Fibroblast of pulmonary artery (primary cell): ENCODE results near the gene DCTD.
"Not testable (repeated sequence)": the region's sequence is repeated elsewhere in the genome, so short reads cannot be mapped to it uniquely, and the experiment has no call there.

Source experiments
- DNase-seq: peaks from one replicate; pipeline ENCODE4 v3.0.0-alpha.2; 2010; ENCODE audit warnings: low read depth
- H3K4me3 ChIP-seq: replicated peaks from 2 replicates; pipeline ENCODE4 v1.5.1; 2011; ENCODE audit warnings: low read depth, mild to moderate bottlenecking, control low read depth, low read length, moderate library complexity
- CTCF ChIP-seq: IDR thresholded peaks from 2 replicates; pipeline ENCODE4 v1.5.1; 2011; ENCODE audit warnings: mild to moderate bottlenecking, control low read depth, low read length, inconsistent platforms; ENCODE audit errors: missing control alignments

DCTD gene

GRCh38 chr4:182904211-182904761 is 12.9 kb downstream of the DCTD start:
- no peak for DNase-seq
- H3K4me3 ChIP-seq: no peak overlapping the region
- TF ChIP-seq CTCF: no peak

- no peak overlapping the region for H3K4me3 ChIP-seq
- TF ChIP-seq CTCF: no peak
- no peak for DNase-seq
Observed at GRCh38 chr4:182903013-182903412, 14.2 kb downstream of the DCTD start.

DNA sequence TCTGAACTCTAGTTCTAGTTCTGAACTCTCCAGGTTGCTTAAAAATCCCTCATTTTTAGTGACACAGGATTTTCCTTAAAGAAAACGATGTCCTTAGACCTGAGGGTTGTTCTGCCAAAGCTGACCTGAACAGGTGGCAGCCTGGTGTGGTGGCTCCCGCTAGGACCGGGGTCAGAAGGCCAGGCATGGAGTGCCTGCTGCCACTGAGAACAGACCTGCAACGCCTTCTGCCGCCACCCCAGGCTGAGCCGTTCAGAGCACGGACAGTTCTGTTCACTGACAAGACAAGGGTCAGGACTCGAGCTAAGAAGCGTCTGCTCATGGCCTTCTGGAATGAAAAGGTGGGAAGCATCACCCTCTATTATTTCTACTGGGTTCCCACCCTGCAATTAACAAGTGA is 15.8 kb downstream of the DCTD start:
- no peak for DNase-seq
- no peak overlapping the region for H3K4me3 ChIP-seq
- no peak for TF ChIP-seq CTCF

DNA sequence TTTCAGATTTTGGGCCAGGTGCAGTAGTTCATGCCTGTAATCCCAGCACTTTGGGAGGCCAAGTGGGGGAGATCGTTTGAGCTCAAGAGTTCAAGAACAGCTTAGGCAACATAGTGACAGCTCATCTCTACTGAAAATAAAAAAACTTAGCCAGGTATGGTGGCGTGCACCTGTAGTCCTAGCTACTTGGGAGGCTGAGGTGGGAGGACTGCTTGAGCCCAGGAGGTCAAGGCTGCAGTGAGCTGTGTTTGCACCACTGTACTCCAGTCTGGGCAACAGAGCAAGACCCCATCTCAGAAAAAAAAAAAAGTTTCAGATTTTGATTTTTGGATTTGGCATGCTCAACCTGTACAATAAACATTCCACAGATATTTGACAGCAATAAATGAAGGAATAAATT is 17.2 kb downstream of the DCTD start:
- not testable (repeated sequence) for DNase-seq, H3K4me3 ChIP-seq

DNA sequence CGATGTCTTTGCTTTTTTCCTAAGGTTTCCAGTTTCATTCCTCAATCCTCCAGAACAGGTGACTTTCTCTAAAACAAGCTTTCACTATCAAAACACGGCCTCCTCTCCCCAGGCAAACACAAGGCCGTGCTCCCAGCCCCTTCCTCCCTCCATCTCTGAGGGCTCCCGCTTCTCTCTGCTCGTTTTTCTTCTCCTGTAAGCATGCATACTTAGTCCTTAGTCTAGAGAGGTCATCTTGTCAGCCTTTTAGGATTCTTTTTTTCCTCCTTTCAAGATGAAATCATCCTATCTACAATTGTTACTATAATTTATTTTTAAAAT is 18.7 kb downstream of the DCTD start:
- TF ChIP-seq CTCF: no peak
- no peak overlapping the region for H3K4me3 ChIP-seq
- no peak for DNase-seq

DNA sequence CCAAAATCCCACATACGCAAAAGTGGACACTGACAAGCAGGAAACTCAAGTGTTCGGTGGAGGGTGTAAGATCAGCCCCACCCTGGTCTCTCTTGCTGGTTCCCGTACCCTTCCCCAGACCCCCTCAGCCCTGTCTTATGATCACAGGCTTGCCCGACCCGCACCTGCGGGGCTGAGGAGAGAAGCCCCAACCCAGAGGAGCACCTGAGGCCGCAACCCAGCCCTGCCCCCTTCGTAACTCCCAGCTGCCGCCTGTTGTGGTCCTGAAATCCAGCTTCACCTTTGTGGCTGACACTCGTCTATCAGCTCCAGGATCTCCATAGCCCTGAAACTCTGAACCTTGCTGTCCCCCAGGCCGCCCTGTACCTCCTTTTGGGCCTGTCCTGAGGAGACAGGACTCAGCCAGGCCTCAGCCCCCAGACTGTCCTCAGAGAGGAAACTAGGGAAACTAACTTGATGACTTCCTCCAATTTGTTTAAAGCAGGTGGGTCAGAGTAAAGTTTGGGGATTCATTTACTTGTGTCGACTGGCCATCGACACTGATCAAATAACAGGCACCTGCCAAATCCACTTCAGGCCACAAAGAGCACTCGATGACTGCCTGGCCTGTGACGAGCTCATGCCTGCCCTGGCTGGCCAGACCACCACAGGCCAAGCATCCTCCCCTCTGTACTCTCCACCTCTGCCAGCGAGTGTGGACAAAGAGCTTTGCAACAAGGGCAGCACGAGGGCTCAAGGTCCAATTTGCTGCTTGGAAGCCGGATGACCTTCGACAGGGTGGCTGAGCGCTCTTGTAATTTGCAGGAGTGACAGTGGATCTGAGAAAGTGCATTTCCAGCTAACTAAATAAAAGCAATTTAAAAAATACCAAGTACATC is 19.3 kb downstream of the DCTD start:
- DNase-seq: no peak
- TF ChIP-seq CTCF: no peak
- no peak overlapping the region for H3K4me3 ChIP-seq

DNA sequence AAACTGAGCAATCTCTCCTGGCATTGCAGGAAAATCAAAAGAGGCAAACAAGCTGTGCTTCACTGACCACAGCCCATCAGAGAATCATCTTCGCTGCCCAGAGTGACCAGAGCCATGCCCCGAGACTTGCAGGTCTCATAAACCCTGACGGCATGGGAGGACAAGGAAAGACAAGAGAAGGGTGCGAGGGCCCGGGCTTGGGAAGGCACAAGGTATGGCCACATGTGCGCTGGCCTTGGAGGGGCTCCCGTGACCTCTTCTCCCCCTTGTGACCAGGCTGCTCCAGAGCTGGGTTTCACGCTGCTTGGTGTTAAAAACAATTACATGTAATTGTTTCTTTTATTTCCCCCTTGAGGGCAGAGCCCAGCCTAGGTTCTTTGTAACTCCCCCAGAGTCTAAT is 20.8 kb downstream of the DCTD start:
- H3K4me3 ChIP-seq: no peak overlapping the region
- no peak for TF ChIP-seq CTCF
- no peak for DNase-seq
